BJ (cell line): ENCODE results near the gene GCK. TPM values are rescaled to one million over a fixed set of nuclear protein-coding genes. Genes with fewer than 3 reads are reported as not detected.

ENCODE experiments used
- CTCF ChIA-PET: fragments of 350-600 bp; formaldehyde crosslinking; extraction: SDS; loops from one replicate; lab custom pipeline; 2021; ENCODE audit warnings: antibody characterized with exemption, inconsistent platforms; lab: Yijun Ruan, JAX
- POLR2A ChIA-PET: fragments of 300-600 bp; sonication (Branson Sonifier 250); formaldehyde crosslinking; extraction: SDS; loops from one replicate; lab custom pipeline; 2021; ENCODE audit warnings: antibody characterized with exemption; lab: Charles Lee
- DNase-seq: peaks from one replicate; pipeline ENCODE4 v3.0.0-alpha.2; 2011; ENCODE audit warnings: low read depth
- H3K27me3 ChIP-seq: 2 replicates; pipeline ENCODE4 v1.6.0; 2011; ENCODE audit warnings: low read length; ENCODE audit not compliant: control insufficient read depth, insufficient read depth
- H3K36me3 ChIP-seq: 2 replicates; pipeline ENCODE4 v1.5.1; 2011; ENCODE audit warnings: low read length; ENCODE audit not compliant: control insufficient read depth, insufficient read depth
- H3K4me3 ChIP-seq: 2 replicates; pipeline ENCODE4 v1.5.1; 2011; ENCODE audit warnings: low read depth, mild to moderate bottlenecking, control low read depth, low read length
- polyA plus RNA-seq: library from polyadenylated mRNA; depleted of rRNA; stranded (reverse); fragments of >200 nt; gene quantifications from 2 replicates; pipeline ENCODE4 v1.2.3, GENCODE V29; 2011
- TF ChIP-seq, protein P1 (sequence below): IDR thresholded peaks from 2 replicates; pipeline ENCODE4 v1.5.1; 2011; ENCODE audit warnings: low read depth, mild to moderate bottlenecking, control low read depth, inconsistent platforms, low read length, moderate library complexity; ENCODE audit not compliant: insufficient read depth

The GCK gene
- polyA plus RNA-seq, 1 experiment, result 0.40 TPM

GRCh38 chr7:44103566-44103922 is 85.7 kb downstream of the GCK start:
- ChIA-PET CTCF (interaction anchor here (2.1 kb wide), 1 partner anchor 31 kb away, joined by 6 read pairs; no protein-coding TSS in a partner anchor), POLR2A (no interaction called here)
- TF ChIP-seq, protein P1, sequence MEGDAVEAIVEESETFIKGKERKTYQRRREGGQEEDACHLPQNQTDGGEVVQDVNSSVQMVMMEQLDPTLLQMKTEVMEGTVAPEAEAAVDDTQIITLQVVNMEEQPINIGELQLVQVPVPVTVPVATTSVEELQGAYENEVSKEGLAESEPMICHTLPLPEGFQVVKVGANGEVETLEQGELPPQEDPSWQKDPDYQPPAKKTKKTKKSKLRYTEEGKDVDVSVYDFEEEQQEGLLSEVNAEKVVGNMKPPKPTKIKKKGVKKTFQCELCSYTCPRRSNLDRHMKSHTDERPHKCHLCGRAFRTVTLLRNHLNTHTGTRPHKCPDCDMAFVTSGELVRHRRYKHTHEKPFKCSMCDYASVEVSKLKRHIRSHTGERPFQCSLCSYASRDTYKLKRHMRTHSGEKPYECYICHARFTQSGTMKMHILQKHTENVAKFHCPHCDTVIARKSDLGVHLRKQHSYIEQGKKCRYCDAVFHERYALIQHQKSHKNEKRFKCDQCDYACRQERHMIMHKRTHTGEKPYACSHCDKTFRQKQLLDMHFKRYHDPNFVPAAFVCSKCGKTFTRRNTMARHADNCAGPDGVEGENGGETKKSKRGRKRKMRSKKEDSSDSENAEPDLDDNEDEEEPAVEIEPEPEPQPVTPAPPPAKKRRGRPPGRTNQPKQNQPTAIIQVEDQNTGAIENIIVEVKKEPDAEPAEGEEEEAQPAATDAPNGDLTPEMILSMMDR, result no peak
- peaks cover 17% of the 10 kb centered on the region for H3K36me3 ChIP-seq
- H3K4me3 ChIP-seq, result no peak overlapping the region
- no peaks in the 10 kb centered on the region for H3K27me3 ChIP-seq
- no peak for DNase-seq

GRCh38 chr7:44102846-44103565 is 86.2 kb downstream of the GCK start:
- ChIA-PET CTCF (interaction anchor here (0.8 to 2.1 kb wide), 5 partner anchors 13 to 98 kb away, joined by 3 to 6 read pairs (median 3); partner anchors contain the start of gene YKT6), POLR2A (interaction anchor here (0.9 kb wide), 1 partner anchor 13 kb away, joined by 10 read pairs; no protein-coding TSS in a partner anchor)
- no peak for DNase-seq

DNA sequence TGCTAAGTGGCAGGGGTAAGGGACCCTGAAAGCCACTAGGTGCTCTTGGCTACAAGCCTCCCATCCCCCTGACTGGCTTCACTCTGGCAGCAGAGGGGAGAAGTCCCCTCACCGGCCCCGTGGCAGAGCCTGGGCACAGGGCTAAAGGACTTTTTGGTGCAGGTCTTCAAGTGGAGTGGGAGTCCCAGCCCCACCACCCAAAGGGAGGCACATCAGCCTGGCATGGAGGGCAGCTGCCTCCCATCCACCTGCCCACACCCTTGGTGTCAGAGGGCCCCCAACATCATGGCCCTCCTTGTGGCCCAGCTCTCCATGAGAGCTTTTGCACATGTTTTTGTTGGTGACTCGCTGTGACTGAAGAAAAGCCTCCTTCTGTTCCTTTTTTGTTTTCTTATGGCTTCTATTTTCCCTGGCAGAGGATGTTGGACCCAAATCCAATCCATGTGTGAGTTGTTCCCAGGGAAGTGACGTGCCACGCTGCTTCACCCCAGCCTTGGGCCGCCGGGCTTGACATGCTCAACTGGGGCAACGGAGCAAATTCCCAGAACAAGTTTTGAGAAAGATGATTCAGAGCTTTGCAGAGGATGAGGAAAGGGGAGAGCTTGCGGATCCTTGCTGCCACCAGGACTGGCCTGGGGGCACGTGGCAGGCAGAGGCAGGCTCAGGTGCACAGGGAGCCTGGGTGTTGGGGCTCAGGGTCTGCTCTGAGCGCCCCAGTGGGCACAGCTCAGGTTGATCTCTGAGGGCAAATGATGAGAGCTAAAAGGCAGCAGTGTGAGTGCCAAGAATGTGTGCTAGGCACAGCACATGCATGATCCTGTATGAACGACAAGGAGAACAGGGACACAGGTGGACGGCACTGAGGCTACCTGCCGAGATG is 87.0 kb downstream of the GCK start:
- Histone ChIP-seq H3K27me3 (no peaks in the 10 kb centered on the region), H3K36me3 (peaks cover 6% of the 10 kb centered on the region), H3K4me3 (no peak overlapping the region)
- TF ChIP-seq, protein P1, result no peak
- peak; percentile 83 for DNase-seq
- CTCF ChIA-PET, result interaction anchor here (0.8 to 2.1 kb wide), 7 partner anchors 12 to 99 kb away, joined by 3 to 6 read pairs (median 3); partner anchors contain the start of gene YKT6
- POLR2A ChIA-PET, result interaction anchor here (0.9 kb wide), 1 partner anchor 13 kb away, joined by 10 read pairs; no protein-coding TSS in a partner anchor

More at GRCh38 chr7:44102846-44103565, 86.2 kb downstream of the GCK start:
- Histone ChIP-seq H3K36me3 (peaks cover 12% of the 10 kb centered on the region), H3K4me3 (no peak overlapping the region), H3K27me3 (no peaks in the 10 kb centered on the region)
- TF ChIP-seq, protein P1, result no peak

GRCh38 chr7:44101303-44101965 is 87.8 kb downstream of the GCK start:
- Histone ChIP-seq H3K36me3 (0 out of 2 replicates have a peak, but pooled peaks cover 2% of the 10 kb centered on the region), H3K4me3 (no peak overlapping the region), H3K27me3 (no peaks in the 10 kb centered on the region)
- DNase-seq, result no peak
- TF ChIP-seq, protein P1, result no peak
- ChIA-PET CTCF (interaction anchor here (0.8 to 2.1 kb wide), 3 partner anchors 11 to 29 kb away, joined by 3 to 6 read pairs (median 5); no protein-coding TSS in a partner anchor), POLR2A (interaction anchor here (0.5 to 0.6 kb wide), 2 partner anchors 12 to 22 kb away, joined by 4 to 7 read pairs; partner anchors contain the start of gene POLD2)
